Measurements from ENCODE around the gene CEBPZ. TPM values are rescaled to one million over a fixed set of nuclear protein-coding genes. Genes with fewer than 3 reads are reported as not detected.
A peak's percentile ranks its signal among the peaks of the same experiment; 100 is the strongest.

The CEBPZ gene
- total RNA-seq, 2 experiments from 2014 or later, result 61.4 to 65.0 TPM

DNA sequence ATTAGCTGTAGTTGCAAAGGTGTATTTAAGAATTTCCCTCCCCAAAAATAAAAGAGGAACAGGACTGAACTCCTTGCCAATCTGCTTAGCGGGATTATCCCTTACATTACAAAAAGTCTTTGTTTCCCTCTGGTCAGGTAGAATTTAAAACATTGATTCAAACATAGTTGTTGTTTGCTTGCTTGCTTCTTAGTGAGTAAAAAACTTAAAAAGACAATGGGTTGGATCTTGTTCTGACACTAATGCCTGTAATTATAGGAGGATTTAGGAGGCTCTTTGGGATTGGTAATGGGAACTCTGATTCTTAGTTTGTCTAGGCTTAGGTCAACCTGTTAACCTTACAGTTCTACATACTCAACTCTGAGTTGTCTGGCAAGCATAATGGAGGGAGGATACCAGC, 38.8 kb downstream of the CEBPZ start:
- intact Hi-C loops (cut with micrococcal nuclease), result no loop called here
- no peaks in the 10 kb centered on the region for H3K9me3 Mint-ChIP-seq
- peaks cover 10% of the 10 kb centered on the region for H3K4me1 Mint-ChIP-seq (ENCODE audit: low read depth)
- no peak for DNase-seq
- CTCF ChIA-PET, result interaction anchor here (0.6 kb wide), 1 partner anchor 35 kb away, joined by 3 read pairs; no protein-coding TSS in a partner anchor
- H3K4me3 Mint-ChIP-seq, result no peak overlapping the region
- no peak overlapping the region for H3K27ac Mint-ChIP-seq
- H3K36me3 Mint-ChIP-seq (ENCODE audit: low read depth), result peaks cover 2% of the 10 kb centered on the region
- no peaks in the 10 kb centered on the region for H3K27me3 Mint-ChIP-seq (ENCODE audit: low read depth)

DNA sequence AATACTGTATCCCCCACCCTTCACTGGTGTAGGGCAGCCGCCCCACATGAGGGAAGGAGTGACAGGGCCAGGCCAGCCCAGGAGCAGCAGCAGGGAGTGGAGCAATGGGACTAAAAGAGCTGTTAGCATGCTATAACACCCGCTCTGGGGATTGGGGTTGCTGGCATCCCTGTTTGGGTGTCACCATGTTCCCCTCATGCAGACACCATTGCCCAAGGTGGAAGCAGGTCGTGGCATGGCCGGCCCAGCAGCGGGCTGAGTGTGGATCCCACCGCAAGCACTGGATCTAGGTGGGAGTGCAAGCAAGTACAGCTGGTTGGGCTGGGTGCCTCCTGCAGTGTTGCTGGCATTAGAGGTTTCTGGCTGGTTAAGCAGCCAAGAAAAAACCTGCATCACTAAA, 39.6 kb downstream of the CEBPZ start:
- H3K4me1 Mint-ChIP-seq (ENCODE audit: low read depth), result peaks cover 3% of the 10 kb centered on the region
- intact Hi-C loops (cut with micrococcal nuclease), result no loop called here
- H3K9me3 Mint-ChIP-seq, result no peaks in the 10 kb centered on the region
- no peak overlapping the region for H3K27ac Mint-ChIP-seq
- no peak for DNase-seq
- H3K4me3 Mint-ChIP-seq, result no peak overlapping the region
- H3K27me3 Mint-ChIP-seq (ENCODE audit: low read depth), result no peaks in the 10 kb centered on the region
- peaks cover 2% of the 10 kb centered on the region for H3K36me3 Mint-ChIP-seq (ENCODE audit: low read depth)
- CTCF ChIA-PET, result no interaction called here

DNA sequence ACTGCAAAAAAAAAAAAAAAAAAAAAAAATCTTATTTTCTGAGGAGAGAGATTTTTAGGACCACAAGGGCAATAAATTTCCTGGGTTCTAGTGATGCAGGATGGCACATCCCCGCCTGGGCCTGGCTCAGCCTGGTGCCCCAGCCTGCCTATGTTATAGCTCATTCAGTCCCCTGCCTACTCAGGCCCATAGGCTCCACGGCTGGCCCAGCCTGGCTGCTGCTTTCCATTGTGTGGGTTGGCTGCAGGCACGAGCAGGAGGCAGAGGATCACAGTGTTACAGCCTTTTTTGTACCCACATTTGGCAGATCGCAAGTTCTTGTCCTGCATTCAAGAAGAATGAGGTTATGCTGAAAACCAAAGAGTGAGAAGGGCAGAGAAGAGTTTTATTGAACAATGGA, 40.1 kb downstream of the CEBPZ start:
- peaks cover 2% of the 10 kb centered on the region for H3K4me1 Mint-ChIP-seq (ENCODE audit: low read depth)
- no peak overlapping the region for H3K27ac Mint-ChIP-seq
- intact Hi-C loops (cut with micrococcal nuclease), result no loop called here
- peaks cover under 1% of the 10 kb centered on the region for H3K36me3 Mint-ChIP-seq (ENCODE audit: low read depth)
- no peaks in the 10 kb centered on the region for H3K9me3 Mint-ChIP-seq
- no peak overlapping the region for H3K4me3 Mint-ChIP-seq
- CTCF ChIA-PET, result no interaction called here
- no peak for DNase-seq
- H3K27me3 Mint-ChIP-seq (ENCODE audit: low read depth), result no peaks in the 10 kb centered on the region

DNA sequence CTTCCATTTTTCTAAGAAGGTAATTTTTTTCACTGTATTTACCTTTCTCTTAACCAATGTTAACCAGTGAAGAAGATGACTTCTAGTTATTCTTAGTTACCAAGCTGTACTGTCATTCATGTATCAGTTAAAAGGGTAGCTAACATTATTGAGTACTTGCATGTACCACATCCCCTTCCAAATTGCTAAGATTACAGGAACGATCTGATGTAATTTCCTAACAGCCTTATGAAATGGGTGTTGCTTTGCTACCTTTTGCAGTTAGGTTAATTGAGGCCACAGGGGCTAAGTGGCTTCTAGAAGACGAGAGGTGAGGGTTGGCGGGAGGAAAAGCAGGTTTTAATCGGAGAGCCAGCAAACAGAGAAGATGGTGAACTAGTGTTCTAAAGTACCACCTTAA, 41.1 kb downstream of the CEBPZ start:
- Mint-ChIP-seq H3K4me1 (ENCODE audit: low read depth) (no peaks in the 10 kb centered on the region), H3K27me3 (ENCODE audit: low read depth) (no peaks in the 10 kb centered on the region), H3K9me3 (no peaks in the 10 kb centered on the region), H3K27ac (no peak overlapping the region), H3K36me3 (ENCODE audit: low read depth) (no peaks in the 10 kb centered on the region), H3K4me3 (no peak overlapping the region)
- CTCF ChIA-PET, result interaction anchor here (0.7 kb wide), 1 partner anchor 22 kb away, joined by 3 read pairs; no protein-coding TSS in a partner anchor
- intact Hi-C loops (cut with micrococcal nuclease), result no loop called here
- no peak for DNase-seq

DNA sequence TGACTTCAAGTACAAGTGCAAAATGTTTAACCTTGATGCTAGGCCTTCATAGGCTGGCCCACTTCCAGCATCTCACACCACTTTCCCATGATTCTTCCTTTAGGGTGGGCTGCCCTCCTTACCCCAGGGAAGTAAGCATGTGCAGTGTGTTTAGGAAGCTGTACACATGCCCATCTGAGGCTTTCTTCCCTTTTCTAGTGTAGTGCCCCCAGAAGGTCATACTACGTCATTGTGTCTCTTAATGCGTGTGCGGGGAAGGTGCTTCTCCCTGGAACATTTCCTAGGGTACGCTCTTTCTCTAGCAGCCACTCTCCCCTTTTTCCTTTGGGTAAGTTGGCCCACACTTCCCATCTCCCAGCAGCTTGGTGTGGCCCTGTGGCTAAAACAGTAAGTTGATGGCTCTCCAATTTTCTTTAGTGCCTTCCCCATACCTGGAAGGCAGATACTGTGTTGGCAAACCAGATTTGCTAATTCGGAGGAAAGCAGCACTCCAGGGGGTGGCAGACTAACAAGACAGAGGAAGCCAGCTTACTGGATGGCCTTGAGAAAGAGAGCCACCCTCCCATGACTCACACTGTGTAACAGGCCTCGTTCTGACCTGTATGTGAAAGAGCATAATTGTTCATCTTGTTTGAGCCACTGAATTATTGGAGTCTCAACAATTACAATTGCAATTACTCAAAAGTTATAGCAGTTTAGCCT, 41.8 kb downstream of the CEBPZ start:
- H3K27me3 Mint-ChIP-seq (ENCODE audit: low read depth), result no peaks in the 10 kb centered on the region
- no peaks in the 10 kb centered on the region for H3K4me1 Mint-ChIP-seq (ENCODE audit: low read depth)
- H3K36me3 Mint-ChIP-seq (ENCODE audit: low read depth), result no peaks in the 10 kb centered on the region
- peak; percentile 17 for DNase-seq
- intact Hi-C loops (cut with micrococcal nuclease), result no loop called here
- no peak overlapping the region for H3K27ac Mint-ChIP-seq
- H3K4me3 Mint-ChIP-seq, result no peak overlapping the region
- no peaks in the 10 kb centered on the region for H3K9me3 Mint-ChIP-seq
- CTCF ChIA-PET, result interaction anchor here (0.6 kb wide), 1 partner anchor 1016 kb away, joined by 4 read pairs; no protein-coding TSS in a partner anchor

DNA sequence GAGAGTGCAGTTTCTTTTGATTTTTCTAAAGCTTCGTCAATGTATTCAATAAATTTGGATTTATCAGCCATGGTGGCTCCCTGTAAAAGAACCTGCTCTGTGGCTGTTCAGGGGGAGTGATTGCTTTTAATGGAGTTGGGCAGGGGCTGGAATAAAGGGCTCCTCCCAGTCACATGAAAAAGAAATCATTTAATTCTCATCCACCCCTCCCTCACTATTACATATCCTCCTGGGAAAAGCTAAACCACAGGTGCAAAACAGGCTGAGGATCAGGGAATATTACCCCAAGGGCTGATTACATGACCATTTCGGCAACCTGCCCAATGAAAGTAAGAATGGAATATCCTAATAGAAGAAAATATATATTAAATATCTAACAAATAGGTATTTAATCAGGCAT, 42.8 kb downstream of the CEBPZ start, which contains the start of gene SULT6B1:
Gene SULT6B1 (minus strand): TSS at position 101 of the 400 bp plus-strand sequence. CDS start 30 bp downstream, at position 71.
- Mint-ChIP-seq H3K27me3 (ENCODE audit: low read depth) (no peaks in the 10 kb centered on the region), H3K27ac (no peak within 1 kb of the TSS), H3K36me3 (ENCODE audit: low read depth) (no peaks in the 10 kb centered on the region), H3K4me3 (no peak within 1 kb of the TSS), H3K9me3 (no peaks in the 10 kb centered on the region), H3K4me1 (ENCODE audit: low read depth) (no peaks in the 10 kb centered on the region)
- CTCF ChIA-PET, result no interaction called here
- DNase-seq, result no peak
- intact Hi-C loops (cut with micrococcal nuclease), result no loop called here

DNA sequence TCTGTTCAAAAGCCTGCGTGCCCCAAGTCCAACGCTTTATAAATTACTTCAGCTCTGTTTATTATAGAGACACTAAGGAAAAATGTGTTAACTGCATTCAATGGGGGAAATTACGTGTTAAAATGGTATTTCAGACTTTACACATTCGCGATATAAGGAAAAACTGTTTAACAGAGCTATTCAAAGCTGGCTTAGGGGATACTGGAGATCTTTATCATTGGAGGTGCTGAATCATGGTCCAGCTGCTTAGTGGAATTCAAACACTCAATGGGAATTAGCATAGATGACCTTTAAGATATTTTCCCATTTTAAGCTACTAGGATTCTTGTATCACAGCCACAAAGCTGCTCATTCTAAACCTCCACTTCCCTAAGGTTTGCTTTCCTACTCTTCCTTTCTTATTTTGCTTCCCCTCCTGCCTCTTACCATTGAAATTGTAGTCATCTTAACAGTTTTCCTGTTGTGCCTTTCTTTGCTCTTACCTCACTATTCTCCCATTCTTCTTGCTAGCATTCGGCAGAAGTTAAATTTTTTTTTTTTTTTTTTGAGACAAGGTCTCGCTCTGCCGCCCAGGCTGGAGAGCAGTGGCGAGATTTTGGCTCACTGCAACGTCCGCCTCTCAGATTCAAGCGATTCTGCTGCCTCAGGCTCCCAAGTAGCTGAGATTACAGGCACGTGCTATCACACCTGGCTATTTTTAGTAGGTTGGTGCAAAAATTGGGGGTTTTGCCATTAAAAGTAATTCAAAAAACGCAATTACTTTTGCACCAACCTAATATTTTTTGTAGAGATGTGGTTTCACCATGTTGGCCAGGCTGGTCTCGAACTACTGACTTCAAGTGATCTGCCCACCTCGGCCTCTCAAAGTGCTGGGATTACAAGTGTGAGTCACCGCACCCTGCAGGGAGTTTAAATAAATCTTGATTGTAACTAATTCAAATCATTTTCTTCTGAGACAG, 49.4 kb downstream of the CEBPZ start:
- intact Hi-C loops (cut with micrococcal nuclease), result no loop called here
- Mint-ChIP-seq H3K27ac (no peak overlapping the region), H3K9me3 (no peaks in the 10 kb centered on the region), H3K4me1 (ENCODE audit: low read depth) (no peaks in the 10 kb centered on the region), H3K36me3 (ENCODE audit: low read depth) (no peaks in the 10 kb centered on the region), H3K27me3 (ENCODE audit: low read depth) (peaks cover 12% of the 10 kb centered on the region), H3K4me3 (no peak overlapping the region)
- no peak for DNase-seq
- CTCF ChIA-PET, result no interaction called here

DNA sequence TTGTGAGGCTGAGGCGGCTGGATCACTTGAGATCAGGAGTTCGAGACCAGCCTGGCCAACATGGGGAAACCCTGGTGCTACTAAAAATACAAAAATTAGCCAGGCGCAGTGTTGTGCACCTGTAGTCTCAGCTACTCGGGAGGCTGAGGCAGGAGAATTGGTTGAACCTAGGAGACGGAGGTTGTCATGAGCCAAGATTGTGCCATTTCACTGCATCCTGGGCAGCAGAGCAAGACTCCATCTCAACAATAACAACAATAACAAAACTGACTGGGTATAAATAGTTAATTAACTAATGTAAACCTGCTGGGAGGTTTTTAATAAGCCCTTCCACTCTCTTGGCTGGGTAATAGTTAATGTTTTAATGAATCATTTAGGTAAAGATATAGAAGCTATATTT, 50.8 kb downstream of the CEBPZ start:
- Mint-ChIP-seq H3K4me1 (ENCODE audit: low read depth) (no peaks in the 10 kb centered on the region), H3K27ac (no peak overlapping the region), H3K4me3 (no peak overlapping the region), H3K9me3 (no peaks in the 10 kb centered on the region), H3K27me3 (ENCODE audit: low read depth) (peaks cover 12% of the 10 kb centered on the region), H3K36me3 (ENCODE audit: low read depth) (no peaks in the 10 kb centered on the region)
- no peak for DNase-seq
- CTCF ChIA-PET, result interaction anchor here (1.0 kb wide), 1 partner anchor 9 kb away, joined by 3 read pairs; no protein-coding TSS in a partner anchor
- intact Hi-C loops (cut with micrococcal nuclease), result no loop called here

DNA sequence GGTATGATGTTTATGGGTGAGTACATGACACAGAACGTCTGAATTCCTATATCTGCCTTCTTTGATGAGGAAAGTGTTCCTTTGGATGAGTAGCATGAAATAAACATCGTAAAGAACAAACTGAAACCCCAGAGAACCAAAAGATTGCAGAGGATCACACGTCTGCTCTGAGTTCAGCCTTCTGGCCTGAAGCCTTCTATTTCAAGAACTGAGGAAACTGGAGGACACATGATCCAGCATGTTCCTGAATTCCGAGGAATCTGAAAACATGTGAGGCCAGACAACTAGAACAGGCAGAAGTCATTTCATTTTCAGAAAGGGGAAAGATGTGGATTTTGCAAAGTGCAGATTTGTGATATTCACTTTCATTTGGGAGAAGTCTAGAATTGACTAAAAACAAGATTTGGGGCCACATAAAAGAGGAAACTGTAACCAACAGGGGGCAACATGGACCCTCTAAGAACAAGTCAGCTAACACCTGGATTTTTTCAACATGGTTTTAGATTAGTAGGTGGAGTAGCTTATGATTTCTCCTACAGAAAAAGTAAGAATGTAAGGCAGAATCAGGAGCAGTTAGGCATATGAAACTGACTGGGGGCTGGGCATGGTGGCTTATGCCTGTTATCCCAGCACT, 51.3 kb downstream of the CEBPZ start:
- DNase-seq, result no peak
- Mint-ChIP-seq H3K4me1 (ENCODE audit: low read depth) (no peaks in the 10 kb centered on the region), H3K27me3 (ENCODE audit: low read depth) (peaks cover 12% of the 10 kb centered on the region), H3K27ac (no peak overlapping the region), H3K4me3 (no peak overlapping the region), H3K36me3 (ENCODE audit: low read depth) (no peaks in the 10 kb centered on the region), H3K9me3 (no peaks in the 10 kb centered on the region)
- intact Hi-C loops (cut with micrococcal nuclease), result no loop called here
- CTCF ChIA-PET, result interaction anchor here (1.0 kb wide), 1 partner anchor 9 kb away, joined by 3 read pairs; no protein-coding TSS in a partner anchor

DNA sequence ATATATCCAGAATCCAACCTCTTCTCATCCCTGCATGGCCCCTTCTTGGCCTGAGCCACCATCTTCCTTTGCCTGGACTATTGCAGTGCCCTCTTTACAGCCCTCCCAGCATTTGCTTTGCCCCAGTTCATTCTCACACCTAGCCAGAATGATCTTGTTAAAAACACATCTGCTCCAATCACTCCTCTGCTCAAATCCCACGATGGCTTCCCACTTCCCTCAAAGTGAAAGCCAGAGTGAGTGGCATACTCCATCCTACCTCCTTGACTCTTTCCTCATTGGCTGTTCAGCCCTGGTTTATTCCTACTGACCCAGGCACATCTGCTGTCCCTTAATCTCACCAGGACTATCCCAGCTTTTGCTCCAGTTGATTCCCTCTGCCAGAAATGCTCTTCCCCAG, 57.7 kb downstream of the CEBPZ start:
- Mint-ChIP-seq H3K27ac (no peak overlapping the region), H3K27me3 (ENCODE audit: low read depth) (no peaks in the 10 kb centered on the region), H3K9me3 (no peaks in the 10 kb centered on the region), H3K4me3 (no peak overlapping the region), H3K4me1 (ENCODE audit: low read depth) (no peaks in the 10 kb centered on the region), H3K36me3 (ENCODE audit: low read depth) (no peaks in the 10 kb centered on the region)
- CTCF ChIA-PET, result no interaction called here
- intact Hi-C loops (cut with micrococcal nuclease), result no loop called here
- no peak for DNase-seq

DNA sequence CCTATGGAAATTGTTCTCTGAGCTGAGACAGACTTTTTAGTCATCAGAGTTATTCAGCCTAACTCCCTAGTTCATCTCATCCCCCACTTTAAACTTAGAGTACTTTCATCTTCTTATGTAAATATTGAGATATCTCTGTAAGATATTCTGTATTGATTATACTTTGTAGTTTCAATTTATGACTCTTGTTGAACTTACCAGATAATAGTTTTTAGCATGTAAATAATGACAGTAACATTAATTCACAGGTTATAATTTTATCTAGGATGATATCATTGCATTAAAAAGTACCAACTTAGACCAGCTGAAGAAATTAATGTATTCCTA, 59.8 kb downstream of the CEBPZ start:
- intact Hi-C loops (cut with micrococcal nuclease), result no loop called here
- no peak for DNase-seq
- Mint-ChIP-seq H3K9me3 (no peaks in the 10 kb centered on the region), H3K27ac (no peak overlapping the region), H3K36me3 (ENCODE audit: low read depth) (no peaks in the 10 kb centered on the region), H3K4me1 (ENCODE audit: low read depth) (no peaks in the 10 kb centered on the region), H3K4me3 (no peak overlapping the region), H3K27me3 (ENCODE audit: low read depth) (no peaks in the 10 kb centered on the region)
- CTCF ChIA-PET, result interaction anchor here (0.6 to 1.0 kb wide), 3 partner anchors 9 to 732 kb away, joined by 3 read pairs; no protein-coding TSS in a partner anchor

Measured in activated naive CD4-positive, alpha-beta T cell treated with anti-CD3 and anti-CD28 coated beads for 36 hours (primary cell).